ENCODE measurements around the gene TMEM132D.

TMEM132D gene

DNA sequence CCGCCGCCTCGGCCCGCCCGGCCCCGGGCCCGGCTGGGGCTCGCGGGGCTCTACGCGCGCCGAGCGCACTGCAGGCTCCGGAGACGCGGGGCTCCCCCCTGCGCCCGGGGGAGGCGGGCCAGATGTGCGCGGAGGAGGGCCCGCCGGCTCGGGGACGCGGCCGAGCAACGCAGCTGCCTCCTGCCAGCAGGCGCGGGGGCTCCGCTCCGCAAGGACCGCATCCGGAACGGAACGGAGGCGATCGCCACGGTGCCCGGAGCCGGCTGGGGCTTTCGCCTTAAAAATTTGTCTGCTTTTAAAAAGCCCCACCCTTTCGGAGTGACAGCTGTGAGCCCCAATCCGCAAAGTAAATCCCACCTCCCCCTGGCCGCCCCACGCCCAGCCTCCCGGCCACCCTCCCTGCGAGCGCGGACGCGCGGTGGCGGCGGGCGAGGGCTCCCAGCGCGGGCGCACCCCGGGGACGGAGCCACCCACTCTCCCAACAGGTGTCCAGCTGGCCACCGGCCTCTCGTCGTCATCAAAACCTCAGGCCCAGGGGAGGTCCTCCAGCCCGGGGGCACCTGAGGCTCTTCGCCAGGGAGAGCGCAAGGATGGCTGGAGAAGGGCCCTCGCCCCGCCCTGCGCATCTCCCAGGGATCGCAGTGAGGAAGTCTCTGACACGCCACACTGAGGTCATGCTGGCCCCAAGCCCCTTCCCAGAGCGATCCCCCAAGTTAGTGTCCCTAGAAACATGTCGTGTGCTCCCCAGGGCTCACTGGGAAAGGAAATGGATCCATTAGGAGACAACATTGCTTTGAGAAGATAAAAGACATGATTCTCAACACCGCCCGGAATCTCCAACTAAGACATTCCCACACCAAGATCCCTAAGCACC, at the start of gene TMEM132D:
Gene TMEM132D (minus strand): TSS at position 70 of the 874 bp plus-strand sequence.
- H2AFZ ChIP-seq (ENCODE audit: low read depth) = no peak within 1 kb of the TSS
- TF ChIP-seq, protein P1, sequence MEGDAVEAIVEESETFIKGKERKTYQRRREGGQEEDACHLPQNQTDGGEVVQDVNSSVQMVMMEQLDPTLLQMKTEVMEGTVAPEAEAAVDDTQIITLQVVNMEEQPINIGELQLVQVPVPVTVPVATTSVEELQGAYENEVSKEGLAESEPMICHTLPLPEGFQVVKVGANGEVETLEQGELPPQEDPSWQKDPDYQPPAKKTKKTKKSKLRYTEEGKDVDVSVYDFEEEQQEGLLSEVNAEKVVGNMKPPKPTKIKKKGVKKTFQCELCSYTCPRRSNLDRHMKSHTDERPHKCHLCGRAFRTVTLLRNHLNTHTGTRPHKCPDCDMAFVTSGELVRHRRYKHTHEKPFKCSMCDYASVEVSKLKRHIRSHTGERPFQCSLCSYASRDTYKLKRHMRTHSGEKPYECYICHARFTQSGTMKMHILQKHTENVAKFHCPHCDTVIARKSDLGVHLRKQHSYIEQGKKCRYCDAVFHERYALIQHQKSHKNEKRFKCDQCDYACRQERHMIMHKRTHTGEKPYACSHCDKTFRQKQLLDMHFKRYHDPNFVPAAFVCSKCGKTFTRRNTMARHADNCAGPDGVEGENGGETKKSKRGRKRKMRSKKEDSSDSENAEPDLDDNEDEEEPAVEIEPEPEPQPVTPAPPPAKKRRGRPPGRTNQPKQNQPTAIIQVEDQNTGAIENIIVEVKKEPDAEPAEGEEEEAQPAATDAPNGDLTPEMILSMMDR (conservative IDR thresholded peaks at IDR 0.05; ENCODE audit: low read depth, low read length) = no peak
- H3K4me1 ChIP-seq (ENCODE audit: low read depth, poor library complexity, severe bottlenecking) = no peaks in the 10 kb centered on the region
- H3K4me2 ChIP-seq = no peak within 1 kb of the TSS
- H4K20me1 ChIP-seq (ENCODE audit: insufficient read depth) = no peaks in the 10 kb centered on the region
- no peak within 1 kb of the TSS for H3K4me3 ChIP-seq (IDR thresholded peaks at IDR 0.05; ENCODE audit: insufficient read depth, low read depth, low read length)
- H3K9ac ChIP-seq = no peak within 1 kb of the TSS
- H3K36me3 ChIP-seq (ENCODE audit: insufficient read depth) = no peaks in the 10 kb centered on the region
- H3K79me2 ChIP-seq (ENCODE audit: insufficient read depth, low read depth) = no peaks in the 10 kb centered on the region
- no peaks in the 10 kb centered on the region for H3K27me3 ChIP-seq (ENCODE audit: insufficient read depth, low read depth)
- no peak within 1 kb of the TSS for H3K27ac ChIP-seq

DNA sequence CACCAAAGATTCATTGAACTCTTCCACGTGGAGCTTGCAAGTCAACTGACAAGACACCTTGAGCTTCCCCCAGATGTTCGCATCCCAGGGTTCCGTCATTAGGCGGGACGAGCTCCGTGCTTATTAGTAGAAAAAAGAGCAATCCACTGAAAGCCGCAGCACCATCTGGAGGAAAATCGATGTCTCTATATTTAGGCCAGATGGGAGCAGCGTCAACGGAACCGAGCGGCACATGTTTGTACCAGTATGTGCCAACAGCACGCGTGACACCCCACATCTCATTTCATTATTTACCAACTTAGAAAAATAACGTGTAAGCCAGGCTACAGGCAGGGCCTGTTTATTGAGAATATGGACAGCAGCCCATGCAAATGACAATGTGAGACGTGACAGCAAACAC, 45.8 kb upstream of the TMEM132D start:
- H4K20me1 ChIP-seq (ENCODE audit: insufficient read depth) = no peaks in the 10 kb centered on the region
- no peak overlapping the region for H3K4me2 ChIP-seq
- H3K79me2 ChIP-seq (ENCODE audit: insufficient read depth, low read depth) = no peaks in the 10 kb centered on the region
- H2AFZ ChIP-seq (ENCODE audit: low read depth) = no peak overlapping the region
- H3K4me1 ChIP-seq (ENCODE audit: low read depth, poor library complexity, severe bottlenecking) = no peaks in the 10 kb centered on the region
- H3K4me3 ChIP-seq (IDR thresholded peaks at IDR 0.05; ENCODE audit: insufficient read depth, low read depth, low read length) = no peak overlapping the region
- no peak overlapping the region for H3K9ac ChIP-seq
- H3K27me3 ChIP-seq (ENCODE audit: insufficient read depth, low read depth) = no peaks in the 10 kb centered on the region
- H3K36me3 ChIP-seq (ENCODE audit: insufficient read depth) = no peaks in the 10 kb centered on the region
- TF ChIP-seq, protein P1 (conservative IDR thresholded peaks at IDR 0.05; ENCODE audit: low read depth, low read length) = no peak
- H3K27ac ChIP-seq = no peak overlapping the region

DNA sequence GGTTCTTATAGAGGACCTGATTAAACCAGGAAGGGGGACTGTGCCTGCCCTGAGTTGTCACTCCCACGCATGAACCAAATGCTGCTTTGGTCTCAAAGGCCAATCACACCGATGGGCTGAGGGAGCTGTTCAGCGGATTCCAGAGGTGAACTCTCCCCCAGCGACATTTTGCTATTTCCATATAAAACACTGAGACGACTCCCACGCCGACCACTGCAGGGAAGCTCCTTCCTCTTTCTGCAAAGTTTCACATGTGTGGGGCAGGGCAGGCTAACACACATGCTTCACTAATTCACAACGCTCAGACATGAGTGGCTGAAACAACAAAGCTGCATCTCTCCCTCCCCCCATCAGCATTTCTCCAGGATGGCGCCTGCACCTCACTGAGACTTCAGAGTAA, 37.8 kb upstream of the TMEM132D start:
- H3K9ac ChIP-seq = no peak overlapping the region
- H3K4me2 ChIP-seq = no peak overlapping the region
- H3K27ac ChIP-seq = no peak overlapping the region
- no peaks in the 10 kb centered on the region for H3K27me3 ChIP-seq (ENCODE audit: insufficient read depth, low read depth)
- H3K36me3 ChIP-seq (ENCODE audit: insufficient read depth) = no peaks in the 10 kb centered on the region
- H2AFZ ChIP-seq (ENCODE audit: low read depth) = no peak overlapping the region
- no peaks in the 10 kb centered on the region for H3K79me2 ChIP-seq (ENCODE audit: insufficient read depth, low read depth)
- H3K4me1 ChIP-seq (ENCODE audit: low read depth, poor library complexity, severe bottlenecking) = no peaks in the 10 kb centered on the region
- H4K20me1 ChIP-seq (ENCODE audit: insufficient read depth) = no peaks in the 10 kb centered on the region
- no peak overlapping the region for H3K4me3 ChIP-seq (IDR thresholded peaks at IDR 0.05; ENCODE audit: insufficient read depth, low read depth, low read length)
- TF ChIP-seq, protein P1 (conservative IDR thresholded peaks at IDR 0.05; ENCODE audit: low read depth, low read length) = no peak

DNA sequence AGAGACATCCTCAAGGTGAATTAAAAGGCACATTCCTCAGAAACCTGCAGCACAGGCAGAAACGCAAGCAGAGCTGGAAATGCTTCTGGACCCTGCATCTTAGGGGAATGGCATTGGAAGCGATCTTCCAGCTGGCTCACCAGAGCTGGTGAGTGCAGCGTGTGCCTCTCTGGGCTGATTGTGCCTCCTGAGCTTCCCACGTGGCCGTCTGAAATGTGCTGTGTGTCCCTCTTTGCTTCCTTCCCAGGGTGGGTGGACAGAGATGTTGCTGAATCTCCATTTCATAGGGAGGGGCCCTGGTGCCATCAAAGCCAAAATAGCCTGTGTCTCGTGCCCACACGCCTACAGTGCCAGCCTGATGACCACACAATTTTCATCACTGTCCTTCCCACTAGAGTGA, 34.3 kb upstream of the TMEM132D start:
- TF ChIP-seq, protein P1 (conservative IDR thresholded peaks at IDR 0.05; ENCODE audit: low read depth, low read length) = no peak
- H3K4me2 ChIP-seq = no peak overlapping the region
- H3K4me3 ChIP-seq (IDR thresholded peaks at IDR 0.05; ENCODE audit: insufficient read depth, low read depth, low read length) = no peak overlapping the region

More for the DNA sequence above, 34.3 kb upstream of the TMEM132D start:
- no peak overlapping the region for H2AFZ ChIP-seq (ENCODE audit: low read depth)
- no peak overlapping the region for H3K27ac ChIP-seq
- no peaks in the 10 kb centered on the region for H4K20me1 ChIP-seq (ENCODE audit: insufficient read depth)
- no peaks in the 10 kb centered on the region for H3K4me1 ChIP-seq (ENCODE audit: low read depth, poor library complexity, severe bottlenecking)
- no peak overlapping the region for H3K9ac ChIP-seq
- H3K36me3 ChIP-seq (ENCODE audit: insufficient read depth) = no peaks in the 10 kb centered on the region
- no peaks in the 10 kb centered on the region for H3K79me2 ChIP-seq (ENCODE audit: insufficient read depth, low read depth)
- no peaks in the 10 kb centered on the region for H3K27me3 ChIP-seq (ENCODE audit: insufficient read depth, low read depth)
